Testis (tissue), 3 donors: ENCODE measurements around the gene TMEM39B. TPM values are rescaled to one million over a fixed set of nuclear protein-coding genes. Genes with fewer than 3 reads are reported as not detected.

Experiments used
- DNase-seq: peaks from one replicate; pipeline ENCODE4 v3.0.0-alpha.2; 2019
- H3K27ac ChIP-seq, 2 donors: fragments of 200-600 bp; sonication (generic); one replicate each; pipeline ENCODE4 v1.5.1; 2019
- H3K27me3 ChIP-seq: fragments of 200-600 bp; sonication (generic); one replicate; pipeline ENCODE4 v1.5.1; 2019
- H3K36me3 ChIP-seq: fragments of 200-600 bp; sonication (generic); one replicate; pipeline ENCODE4 v1.5.1; 2017; ENCODE audit warnings: low read depth; ENCODE audit errors: missing control alignments
- H3K4me1 ChIP-seq: fragments of 200-600 bp; sonication (generic); one replicate; pipeline ENCODE4 v1.5.1; 2019
- H3K4me3 ChIP-seq, 2 donors: fragments of 200-600 bp; sonication (generic); one replicate each; pipeline ENCODE4 v1.5.1; 2017 to 2019
- H3K9me3 ChIP-seq: fragments of 200-600 bp; sonication (generic); one replicate; pipeline ENCODE4 v1.5.1; 2017
- CTCF ChIP-seq, 3 experiments: fragments of 450-650 bp in 2 of 3; fragments of 200-600 bp in 1 of 3; sonication (generic) in 1 of 3; IDR thresholded peaks; one replicate each; pipeline ENCODE4 v1.5.1; 2016 to 2019; ENCODE audit warnings: antibody characterized with exemption in 3 of 3, mild to moderate bottlenecking in 2 of 3, moderate library complexity in 1 of 3
- POLR2A ChIP-seq: fragments of 450-650 bp; IDR thresholded peaks from one replicate; pipeline ENCODE4 v1.6.1; 2017; ENCODE audit warnings: antibody characterized with exemption, mild to moderate bottlenecking, moderate library complexity
- WGBS, 2 donors: methylation state at CpG; one replicate each; pipeline ENCODE4 v1.1.5; 2018; 5-methylcytosine and 5-hydroxymethylcytosine counted together
- intact Hi-C: fragments of 100-400 bp; cut with DNase I; formaldehyde crosslinking; loops from one replicate; pipeline ENCODE4 v1.15.1; 2023; ENCODE audit warnings: low total_unique reads
- polyA plus RNA-seq: library from polyadenylated mRNA; stranded (reverse); fragments of 350-450 nt; fragmentation: Illumina TruSeq; extraction: RNeasy Lipid Tissue Mini Kit (QIAGEN cat#74804); gene quantifications from one replicate; pipeline ENCODE4 v1.2.3, GENCODE V29; 2014; ENCODE audit warnings: low read depth, low replicate concordance; ENCODE audit not compliant: insufficient read depth
- total RNA-seq, 2 donors: library from RNA; depleted of rRNA; stranded (reverse); fragments of >200 nt; gene quantifications; one replicate each; pipeline ENCODE4 v1.2.3, GENCODE V29; 2016

TMEM39B gene
- total and polyA plus RNA-seq, 3 donors from 2014 or later, result 15.7 to 24.0 (median 16.9) TPM

GRCh38 chr1:32044234-32044633 is 28.5 kb upstream of the TMEM39B start:
- TF ChIP-seq CTCF (IDR thresholded peaks at IDR 0.05), result no peak
- no peak for TF ChIP-seq POLR2A
- H3K4me1 ChIP-seq, result no peaks in the 10 kb centered on the region
- WGBS, 2 donors, result 76 to 88% methylated on average over 1 of the region's 1 CpG
- H3K4me3 ChIP-seq, result no peak overlapping the region
- H3K27ac ChIP-seq, result no peak overlapping the region
- intact Hi-C loops, result no loop called here
- no peaks in the 10 kb centered on the region for H3K36me3 ChIP-seq
- no peaks in the 10 kb centered on the region for H3K9me3 ChIP-seq
- no peaks in the 10 kb centered on the region for H3K27me3 ChIP-seq
- DNase-seq, result no peak

GRCh38 chr1:32045772-32046171 is 27.0 kb upstream of the TMEM39B start:
- DNase-seq, result no peak
- Histone ChIP-seq H3K36me3 (no peaks in the 10 kb centered on the region), H3K27me3 (no peaks in the 10 kb centered on the region), H3K27ac (no peak overlapping the region), H3K4me3 (no peak overlapping the region), H3K9me3 (no peaks in the 10 kb centered on the region), H3K4me1 (no peaks in the 10 kb centered on the region)
- WGBS, 2 donors, result 82 to 89% methylated on average over 2 of the region's 2 CpGs
- TF ChIP-seq POLR2A (no peak), CTCF (IDR thresholded peaks at IDR 0.05) (no peak)
- intact Hi-C loops, result no loop called here

GRCh38 chr1:32047701-32048100 is 25.0 kb upstream of the TMEM39B start:
- TF ChIP-seq CTCF (IDR thresholded peaks at IDR 0.05) (no peak), POLR2A (no peak)
- no peak overlapping the region for H3K4me3 ChIP-seq
- no peaks in the 10 kb centered on the region for H3K36me3 ChIP-seq

GRCh38 chr1:32048440-32048839 is 24.3 kb upstream of the TMEM39B start:
- no peak overlapping the region for H3K4me3 ChIP-seq
- WGBS, 2 donors, result 60 to 71% methylated on average over 2 of the region's 2 CpGs
- H3K4me1 ChIP-seq, result no peaks in the 10 kb centered on the region
- intact Hi-C loops, result no loop called here
- DNase-seq, result no peak
- no peak overlapping the region for H3K27ac ChIP-seq
- no peaks in the 10 kb centered on the region for H3K36me3 ChIP-seq
- TF ChIP-seq CTCF (IDR thresholded peaks at IDR 0.05) (no peak), POLR2A (no peak)
- no peaks in the 10 kb centered on the region for H3K9me3 ChIP-seq
- no peaks in the 10 kb centered on the region for H3K27me3 ChIP-seq

More at GRCh38 chr1:32047701-32048100, 25.0 kb upstream of the TMEM39B start:
- H3K27me3 ChIP-seq, result no peaks in the 10 kb centered on the region
- intact Hi-C loops, result no loop called here
- H3K27ac ChIP-seq, result no peak overlapping the region
- DNase-seq, result no peak
- H3K9me3 ChIP-seq, result no peaks in the 10 kb centered on the region
- H3K4me1 ChIP-seq, result no peaks in the 10 kb centered on the region

- no peak overlapping the region for H3K4me3 ChIP-seq
- no peaks in the 10 kb centered on the region for H3K4me1 ChIP-seq
- no peaks in the 10 kb centered on the region for H3K36me3 ChIP-seq
- WGBS, 2 donors, result 74 to 79% methylated on average over 1 of the region's 1 CpG
- no peaks in the 10 kb centered on the region for H3K9me3 ChIP-seq
- intact Hi-C loops, result no loop called here
- no peaks in the 10 kb centered on the region for H3K27me3 ChIP-seq
- no peak for DNase-seq
- no peak for TF ChIP-seq POLR2A
- no peak for TF ChIP-seq CTCF (IDR thresholded peaks at IDR 0.05)
- H3K27ac ChIP-seq, result no peak overlapping the region
Observed at GRCh38 chr1:32051706-32052105, 21.0 kb upstream of the TMEM39B start.
